Epithelial cell of proximal tubule (primary cell): ENCODE measurements around the gene STAC2. TPM values are rescaled to one million over a fixed set of nuclear protein-coding genes. Genes with fewer than 3 reads are reported as not detected.

Source experiments
- DNase-seq: peaks from one replicate; pipeline ENCODE4 v3.0.0-alpha.2; 2011; ENCODE audit warnings: low read depth
- H3K4me3 ChIP-seq: 2 replicates; pipeline ENCODE4 v1.5.1; 2011; ENCODE audit warnings: low read depth, mild to moderate bottlenecking, low read length
- CTCF ChIP-seq: conservative IDR thresholded peaks from 2 replicates; pipeline ENCODE4 v1.5.1; 2012; ENCODE audit warnings: low read depth, mild to moderate bottlenecking, low read length
- total RNA-seq: library from RNA; depleted of rRNA; stranded (reverse); fragments of >200 nt; gene quantifications from 2 replicates; pipeline ENCODE4 v1.2.3, GENCODE V29; 2015

STAC2 gene
- total RNA-seq, 1 donor from 2014 or later: not detected

- no peak for DNase-seq
- no peak overlapping the region for H3K4me3 ChIP-seq
- TF ChIP-seq CTCF: peak; percentile 75
Measured at GRCh38 chr17:39239640-39240314, 14.0 kb upstream of the STAC2 start.

- DNase-seq: no peak
- no peak for TF ChIP-seq CTCF
- peak overlapping the region; percentile 7 for H3K4me3 ChIP-seq
Measured at GRCh38 chr17:39238311-39238972, 12.7 kb upstream of the STAC2 start.

- no peak overlapping the region for H3K4me3 ChIP-seq
- TF ChIP-seq CTCF: no peak
- DNase-seq: no peak
Measured at GRCh38 chr17:39237586-39237985, 11.8 kb upstream of the STAC2 start.

GRCh38 chr17:39236981-39237441, 11.3 kb upstream of the STAC2 start:
- H3K4me3 ChIP-seq: no peak overlapping the region
- TF ChIP-seq CTCF: no peak
- DNase-seq: no peak

GRCh38 chr17:39236450-39236927, 10.7 kb upstream of the STAC2 start:
- TF ChIP-seq CTCF: no peak
- no peak overlapping the region for H3K4me3 ChIP-seq
- DNase-seq: no peak

- peak; percentile 88 for TF ChIP-seq CTCF
- DNase-seq: no peak
- no peak overlapping the region for H3K4me3 ChIP-seq
Measured at GRCh38 chr17:39235555-39236449, 10.1 kb upstream of the STAC2 start.
